GM18502 (cell line): ENCODE results near the gene DNASE1L2.

Source experiments
- ATAC-seq: cut with Tn5 transposase; IDR thresholded peaks from one replicate; pipeline ENCODE4 v1.9.1; 2021; ENCODE audit warnings: mild to moderate bottlenecking; ENCODE audit not compliant: unreplicated experiment, poor library complexity

Gene DNASE1L2

GRCh38 chr16:2282866-2283555 lies 46.8 kb downstream of the DNASE1L2 start:
- no peak for ATAC-seq

DNA sequence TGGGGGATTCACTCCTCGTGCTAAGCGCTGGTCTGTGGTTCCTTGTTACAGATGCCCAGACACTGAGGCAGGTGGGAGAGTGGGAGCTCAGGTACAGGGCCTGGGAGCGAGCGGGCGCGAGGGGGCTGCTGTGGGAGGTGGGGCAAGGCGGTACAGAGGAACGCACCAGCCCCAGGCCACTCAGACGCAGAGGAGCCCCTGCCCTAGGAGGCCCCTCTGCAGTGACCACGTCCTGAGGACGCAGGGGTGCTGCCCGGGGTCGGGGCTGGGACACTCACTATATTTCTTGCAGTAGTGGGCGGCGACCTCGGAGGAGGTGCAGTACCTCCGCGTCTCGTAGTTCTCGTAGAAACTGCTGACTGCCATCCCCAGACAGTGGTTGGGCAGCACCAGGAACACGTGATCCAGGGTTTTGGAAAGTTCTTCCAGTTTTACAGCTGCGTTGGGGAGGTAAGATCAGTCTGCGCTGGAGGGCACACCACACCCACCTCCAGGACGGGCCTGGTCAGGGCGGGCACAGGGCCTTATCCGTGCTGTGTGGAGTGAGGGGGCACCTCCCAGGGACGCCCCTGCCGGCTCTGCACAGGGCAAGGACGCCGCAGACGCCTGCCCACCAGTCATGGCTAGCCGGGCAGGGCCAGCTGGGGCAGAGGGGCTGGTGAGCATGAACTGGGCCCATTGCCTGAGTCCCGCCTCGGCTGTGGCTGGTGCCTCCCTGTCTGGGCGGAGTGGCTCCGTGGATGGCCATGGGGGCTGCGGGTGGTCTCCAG lies 47.9 kb downstream of the DNASE1L2 start:
- ATAC-seq, result no peak

DNA sequence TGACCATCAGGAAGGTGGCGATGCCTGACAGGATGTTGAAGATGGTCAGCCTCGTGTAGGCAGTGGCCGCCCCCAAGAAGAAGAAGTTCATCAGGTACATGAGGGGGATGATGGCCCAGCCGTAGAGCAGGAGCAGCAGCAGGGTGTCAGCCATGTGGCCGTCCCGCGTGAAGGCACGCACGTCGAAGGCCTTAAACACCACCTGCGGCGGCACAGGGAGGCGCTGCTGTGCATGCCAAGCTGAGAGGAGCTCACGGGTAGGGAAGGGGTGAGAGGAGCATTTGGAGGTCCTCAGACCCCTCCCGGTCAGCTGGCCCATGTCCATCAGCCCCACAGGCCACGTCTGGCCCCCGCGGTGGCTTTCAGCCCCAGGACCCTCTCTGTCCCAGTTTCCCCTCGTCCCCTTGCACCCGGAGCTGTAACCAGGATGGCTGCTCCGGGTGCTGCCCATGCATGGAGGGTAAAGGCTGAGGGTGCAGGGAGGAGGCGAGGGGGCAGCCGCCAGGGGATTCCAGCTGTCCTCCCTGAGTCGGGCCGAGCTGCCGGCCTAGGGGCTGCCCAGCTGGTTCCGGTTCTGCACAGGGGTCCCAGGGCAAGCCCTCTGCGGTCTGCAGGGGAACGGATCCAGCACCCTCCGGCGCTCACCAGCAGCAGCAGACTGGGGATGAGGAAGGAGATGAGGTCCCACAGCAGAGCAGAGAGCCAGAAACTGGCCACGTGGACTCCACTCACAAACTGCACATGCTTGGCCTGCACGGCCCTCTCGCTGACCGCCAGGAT lies 48.7 kb downstream of the DNASE1L2 start:
- ATAC-seq, result no peak

DNA sequence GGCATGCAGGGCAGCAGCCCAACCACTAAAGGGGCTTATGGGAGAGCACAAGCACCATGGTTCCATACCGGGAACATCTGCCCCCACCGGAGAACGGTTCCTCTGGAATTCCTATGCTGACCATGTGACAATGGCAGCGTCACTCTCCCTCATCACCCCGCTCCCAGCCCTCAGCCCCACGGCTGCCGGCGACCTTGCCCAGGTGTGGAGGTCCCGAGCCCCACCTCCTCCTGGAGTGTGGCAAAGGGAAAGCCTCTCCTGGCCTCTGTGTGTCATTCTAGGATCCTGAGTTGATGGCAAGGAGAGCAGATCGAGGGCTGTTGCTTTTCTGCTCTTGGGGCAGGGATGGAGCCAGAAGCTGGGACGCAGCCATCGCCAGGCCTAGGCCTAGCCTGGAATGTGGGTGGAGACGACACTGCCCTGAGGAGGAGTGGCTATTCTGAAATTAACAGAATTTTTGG lies 49.5 kb downstream of the DNASE1L2 start:
- ATAC-seq, result no peak

DNA sequence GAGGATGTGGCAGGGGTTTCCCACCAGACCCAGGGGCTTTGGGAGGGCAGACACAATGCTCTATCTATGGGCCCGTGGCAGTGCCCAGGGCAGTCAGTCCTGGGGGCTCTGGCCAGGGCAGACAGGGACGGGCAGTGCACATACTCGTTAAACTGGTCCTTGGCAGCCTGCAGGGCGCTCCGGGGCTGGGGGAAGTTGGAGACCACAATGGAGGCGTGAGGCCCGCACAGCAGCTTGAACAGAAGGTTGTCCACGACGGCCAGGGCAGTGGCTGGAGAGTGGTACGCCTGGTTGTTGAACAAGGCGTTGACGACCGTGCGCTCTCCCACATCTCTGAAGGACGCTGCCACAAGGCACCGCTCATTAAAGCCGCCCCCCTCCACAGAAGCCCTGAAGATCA lies 50.3 kb downstream of the DNASE1L2 start:
- no peak for ATAC-seq

DNA sequence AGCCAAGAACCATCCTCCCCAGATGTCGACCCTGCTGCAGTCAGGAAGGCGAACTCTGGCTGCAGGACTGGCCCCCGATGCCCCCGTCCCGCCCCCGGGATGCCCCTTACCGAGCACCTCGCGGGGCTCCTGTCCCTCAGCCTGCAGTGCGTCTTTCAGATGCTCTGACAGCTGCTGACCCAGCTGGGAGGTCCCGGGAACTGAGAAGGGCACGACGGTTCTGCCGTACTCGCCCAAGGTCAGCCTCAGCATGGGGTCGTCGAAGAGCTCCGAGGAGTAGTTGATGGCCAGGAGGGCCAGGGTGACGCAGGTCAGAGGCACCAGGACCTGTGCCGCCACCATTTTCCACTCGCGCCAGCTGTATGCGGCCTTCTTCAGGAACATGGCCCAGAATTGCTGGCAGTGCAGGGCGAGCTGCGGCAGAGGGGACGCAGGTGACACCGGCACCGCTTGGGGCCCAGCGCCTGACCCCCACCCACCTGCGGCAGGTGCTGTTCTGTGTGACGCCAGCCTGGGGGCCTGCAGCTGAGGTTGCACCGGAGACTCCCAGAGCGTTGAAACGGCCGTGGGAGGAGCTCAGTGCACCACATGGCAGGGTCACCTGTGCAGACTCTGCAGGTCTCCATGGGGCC lies 51.8 kb downstream of the DNASE1L2 start:
- ATAC-seq, result no peak
